CD1c-positive myeloid dendritic cell (primary cell): ENCODE results near the gene REN.

Experiments
- DNase-seq: peaks from one replicate; pipeline ENCODE4 v3.0.0-alpha.2; 2016; ENCODE audit errors: extremely low spot score

REN gene

DNA sequence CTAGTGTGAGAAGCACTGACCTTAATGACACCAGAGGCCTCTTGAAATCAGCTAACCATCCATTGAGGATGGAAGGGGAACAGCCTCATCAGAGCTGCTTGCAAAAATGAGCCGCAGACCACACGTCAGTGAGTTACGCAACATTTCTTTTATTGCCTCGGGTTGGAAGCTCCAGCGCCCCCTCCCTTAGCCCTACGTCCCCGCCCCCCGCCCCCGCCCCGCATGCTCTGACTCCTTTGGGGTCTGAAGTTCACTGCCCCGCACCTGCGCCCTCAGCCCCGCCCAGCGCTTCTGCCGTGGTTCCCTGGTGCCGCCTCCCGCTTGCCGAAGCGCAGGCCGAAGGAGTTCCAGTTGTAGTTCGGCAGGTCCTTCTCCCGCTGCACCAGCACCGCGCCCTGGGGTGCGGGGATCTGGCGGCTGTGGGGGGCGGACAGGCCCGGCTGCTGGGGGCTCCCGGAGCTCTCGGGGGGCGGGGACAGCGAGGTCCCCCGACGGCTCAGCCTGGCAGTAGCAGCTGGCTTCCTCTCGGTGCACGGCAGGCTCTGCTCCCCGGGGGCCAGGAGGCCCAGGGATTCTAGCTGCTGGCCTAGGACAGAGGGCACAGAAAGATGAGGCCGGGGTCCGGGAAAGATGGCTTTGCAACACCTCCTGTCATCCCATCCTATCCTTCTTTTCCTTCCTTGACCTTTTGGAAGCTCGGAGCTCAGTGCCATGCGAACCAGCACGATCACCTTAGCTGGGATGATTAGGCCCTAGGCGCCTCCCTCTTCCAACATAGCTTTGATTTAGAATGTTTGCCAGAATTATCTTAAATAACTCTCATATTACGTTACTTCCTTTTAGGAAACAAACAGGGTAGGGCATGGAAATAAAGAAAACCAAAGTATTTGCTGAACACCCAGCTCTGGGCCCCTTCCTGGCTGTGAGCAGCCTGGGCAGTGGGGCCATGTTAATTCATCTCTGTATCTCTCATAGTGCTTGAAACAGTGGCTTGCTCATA lies 24.4 kb upstream of the REN start:
- DNase-seq, result peak; percentile 73

DNA sequence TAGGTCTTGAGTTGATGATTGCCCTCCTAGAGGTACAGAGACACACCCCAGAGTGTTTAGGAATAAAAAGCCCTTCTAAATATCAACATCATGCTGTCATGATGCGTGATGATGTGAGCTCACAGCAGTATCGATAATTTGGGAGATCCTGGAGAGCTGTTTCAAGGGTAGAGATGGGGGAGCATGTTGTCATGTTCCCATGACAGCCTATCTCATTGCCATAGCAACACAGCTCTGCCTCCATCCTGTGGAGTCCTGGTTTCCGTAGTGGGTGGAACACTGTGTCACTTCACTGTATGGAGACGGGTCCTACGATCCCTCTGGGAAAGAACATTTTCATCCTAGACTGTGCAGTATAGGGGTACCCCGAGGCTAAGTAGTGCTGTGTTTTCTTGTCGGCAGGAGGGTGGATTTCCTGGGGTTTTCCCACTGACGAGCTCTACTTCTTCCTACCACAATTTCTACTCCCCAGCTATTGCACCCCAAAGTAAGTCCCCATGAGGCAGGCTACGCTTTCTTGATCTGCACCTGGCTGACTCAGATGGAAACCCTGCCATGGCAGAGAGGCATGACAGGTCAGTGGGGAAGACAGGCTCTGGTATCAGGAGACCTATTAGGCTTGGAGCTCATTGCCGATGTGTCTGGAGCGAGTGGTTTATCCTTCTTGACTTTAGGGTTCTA lies 23.0 kb upstream of the REN start:
- no peak for DNase-seq

DNA sequence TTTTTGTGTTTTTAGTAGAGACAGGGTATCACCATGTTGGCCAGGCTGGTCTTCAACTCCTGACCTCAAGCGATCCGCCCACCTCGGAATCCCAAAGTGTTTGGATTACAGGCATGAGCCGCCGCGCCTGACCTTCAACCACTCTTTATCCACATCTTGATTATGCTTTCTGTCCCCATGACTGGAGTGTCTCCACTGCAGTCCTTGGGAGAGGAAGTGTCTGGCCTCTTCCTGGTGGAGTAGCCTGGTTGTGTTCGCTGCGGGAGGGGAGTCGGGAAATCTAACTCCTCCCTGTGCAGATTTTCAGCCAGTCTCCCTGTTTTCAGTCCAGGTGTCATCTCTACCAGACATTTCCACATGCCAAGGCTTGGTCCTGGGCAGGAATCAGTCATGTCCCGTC lies 20.5 kb upstream of the REN start:
- no peak for DNase-seq

DNA sequence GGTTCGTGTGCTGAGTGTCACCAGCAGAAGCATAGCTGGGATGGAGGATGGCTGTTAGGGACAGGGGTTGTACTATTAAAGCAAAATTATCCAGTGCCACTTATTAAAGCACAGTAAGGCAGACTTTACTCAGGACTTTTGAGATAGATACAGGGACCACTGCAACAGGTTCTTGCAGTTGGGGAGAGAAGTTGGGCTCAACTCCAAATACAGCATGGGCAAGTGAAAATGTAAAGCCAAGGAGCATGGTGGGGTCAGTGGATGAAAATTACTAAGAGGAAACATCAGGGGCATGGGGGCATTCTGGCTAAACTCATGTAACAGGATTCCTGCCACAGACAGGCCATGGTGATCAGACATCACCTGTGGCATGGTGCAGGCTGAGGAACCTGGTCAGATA lies 15.0 kb upstream of the REN start:
- no peak for DNase-seq

DNA sequence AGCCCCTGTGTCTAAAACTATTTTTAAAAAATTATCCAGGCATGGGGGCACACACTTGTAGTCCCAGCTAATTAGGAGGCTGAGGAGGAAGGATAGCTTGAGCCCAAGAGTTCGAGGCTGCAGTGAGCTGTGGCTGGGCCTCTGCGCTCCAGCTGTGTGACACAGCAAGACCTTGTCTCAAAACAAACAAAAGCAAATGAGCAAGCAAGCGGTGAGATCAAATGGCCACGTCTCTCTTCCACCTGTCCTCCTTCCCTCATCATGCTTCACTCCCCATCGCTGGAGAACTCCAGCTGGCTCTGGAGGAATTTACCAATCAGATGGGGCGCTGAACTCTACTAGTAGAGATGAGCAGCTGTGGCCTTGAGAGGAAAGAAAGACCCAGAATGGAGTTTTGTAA lies 14.0 kb upstream of the REN start:
- no peak for DNase-seq

DNA sequence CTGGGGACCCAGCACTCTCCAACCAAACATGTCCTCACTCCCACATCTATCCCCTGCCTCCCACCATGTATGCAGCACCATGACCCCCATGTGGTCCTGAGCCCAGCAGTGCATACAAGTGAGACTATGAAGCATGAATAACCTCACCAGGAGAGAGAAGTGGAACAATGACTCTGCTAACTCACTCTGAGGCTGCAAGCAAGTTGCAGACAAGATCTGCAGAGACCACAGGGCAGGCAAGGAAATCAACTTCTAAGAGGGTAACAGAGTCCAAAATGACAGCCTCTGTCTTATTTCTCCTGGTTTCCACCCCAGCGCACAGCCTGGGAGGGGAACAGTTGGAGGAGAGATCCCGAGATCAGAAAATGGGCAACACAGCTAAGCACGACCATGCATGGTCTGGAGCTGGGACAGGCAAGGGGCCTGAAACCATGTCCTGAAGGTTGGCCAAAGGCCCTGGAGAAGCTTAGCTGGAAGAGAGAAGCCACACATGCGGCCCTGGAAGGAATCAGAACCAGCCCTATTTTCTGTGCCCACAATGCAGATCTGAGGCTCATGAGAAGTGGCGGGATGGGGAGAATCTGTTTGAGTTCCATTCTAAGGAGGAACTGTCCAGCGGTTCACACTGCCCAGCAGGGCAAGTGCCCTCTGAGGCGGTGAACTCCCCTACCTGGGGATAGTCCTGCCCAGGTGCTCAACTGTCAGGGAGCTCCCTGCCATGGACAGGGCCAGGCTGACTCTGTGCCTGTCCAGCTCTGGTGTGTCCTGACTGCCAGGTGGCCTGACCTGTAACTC lies 12.5 kb upstream of the REN start:
- no peak for DNase-seq

DNA sequence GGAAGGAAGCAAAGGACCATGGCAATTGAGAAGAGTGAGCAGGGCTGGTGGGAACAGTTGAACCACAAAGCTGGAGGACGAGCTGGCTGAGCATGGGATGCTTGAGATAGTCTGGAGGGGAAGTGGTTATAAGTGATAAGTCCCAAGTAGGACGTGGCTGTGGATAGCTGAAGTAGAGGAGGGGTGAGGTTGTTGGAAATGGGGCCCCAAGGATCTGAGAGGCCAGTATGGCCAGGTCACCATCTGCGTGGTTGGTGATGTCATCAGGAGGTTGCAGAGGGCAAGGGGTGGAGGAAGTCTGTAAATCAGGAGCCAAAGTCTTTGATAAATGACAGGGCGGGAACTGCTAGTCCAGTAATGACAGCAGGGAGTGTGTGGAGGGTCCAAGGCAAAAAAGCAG lies 11.0 kb upstream of the REN start:
- DNase-seq, result peak; percentile 32

DNA sequence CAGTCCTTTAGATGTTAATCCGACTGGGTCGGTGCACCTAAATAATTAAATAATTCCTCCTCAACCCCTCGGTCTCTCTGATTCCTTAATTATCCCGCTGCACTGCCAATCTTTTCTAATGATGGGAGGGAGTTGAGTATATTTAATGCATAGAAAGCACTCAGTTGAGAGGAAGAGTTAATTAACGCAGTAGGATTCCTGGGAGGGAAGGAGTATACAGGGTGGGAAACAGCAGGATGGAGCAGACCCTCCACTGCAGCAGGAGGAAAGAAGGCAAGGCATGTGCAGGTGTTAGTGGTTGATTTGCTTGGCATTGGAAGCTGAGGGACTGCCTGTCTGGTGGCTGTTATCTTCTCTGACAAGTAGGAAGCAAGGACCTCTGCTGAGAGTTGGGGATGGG lies 9.9 kb upstream of the REN start:
- no peak for DNase-seq

DNA sequence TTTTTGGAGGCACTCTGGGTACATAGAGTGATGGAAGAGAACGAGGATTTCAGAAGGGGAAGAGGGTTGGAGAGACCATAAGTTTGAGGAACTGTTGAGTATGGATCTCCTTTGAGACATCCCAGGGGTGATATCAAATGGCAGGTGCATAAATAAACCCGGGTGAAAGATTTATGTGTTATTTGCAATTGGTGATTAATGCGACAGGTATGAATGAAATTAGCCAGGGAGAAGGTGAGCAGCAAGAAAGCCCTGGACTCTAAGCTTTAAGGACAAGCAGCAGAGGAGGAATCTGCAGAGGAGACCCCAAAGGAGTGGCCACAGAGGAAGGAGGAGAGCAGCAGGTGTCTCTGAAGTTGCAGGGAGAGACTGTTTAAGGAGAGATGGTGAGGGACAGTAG lies 8.8 kb upstream of the REN start:
- DNase-seq, result no peak

DNA sequence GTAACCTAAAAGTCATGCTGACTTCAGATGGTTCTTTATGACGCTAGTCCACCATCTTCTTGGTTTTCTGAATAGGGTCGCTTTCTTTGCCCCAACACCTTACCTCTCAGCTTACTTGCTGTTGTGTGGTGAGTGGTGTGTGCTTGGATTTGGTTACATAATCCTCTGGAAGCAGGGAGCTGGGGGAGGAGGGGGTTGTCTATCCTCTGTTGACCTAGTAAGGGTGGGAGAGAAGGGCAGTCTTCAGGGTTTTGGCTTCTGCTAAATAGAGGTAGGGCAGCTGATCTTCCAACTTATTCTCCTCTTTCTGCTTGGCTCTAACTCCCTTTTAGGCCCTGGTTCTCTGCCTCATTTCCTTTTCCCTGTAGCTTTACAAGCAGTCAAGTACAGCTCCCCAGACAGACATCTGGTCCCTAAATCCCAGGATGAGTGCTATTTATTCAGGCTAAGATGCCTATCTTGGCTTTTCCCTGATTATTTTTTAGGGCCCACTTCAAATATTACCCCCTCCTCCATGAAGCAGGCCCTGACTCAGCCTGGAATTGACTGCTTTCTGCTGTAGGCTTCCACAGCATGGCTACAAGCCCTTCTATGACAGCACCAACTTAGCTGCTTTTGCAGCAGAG lies 6.4 kb upstream of the REN start:
- no peak for DNase-seq

DNA sequence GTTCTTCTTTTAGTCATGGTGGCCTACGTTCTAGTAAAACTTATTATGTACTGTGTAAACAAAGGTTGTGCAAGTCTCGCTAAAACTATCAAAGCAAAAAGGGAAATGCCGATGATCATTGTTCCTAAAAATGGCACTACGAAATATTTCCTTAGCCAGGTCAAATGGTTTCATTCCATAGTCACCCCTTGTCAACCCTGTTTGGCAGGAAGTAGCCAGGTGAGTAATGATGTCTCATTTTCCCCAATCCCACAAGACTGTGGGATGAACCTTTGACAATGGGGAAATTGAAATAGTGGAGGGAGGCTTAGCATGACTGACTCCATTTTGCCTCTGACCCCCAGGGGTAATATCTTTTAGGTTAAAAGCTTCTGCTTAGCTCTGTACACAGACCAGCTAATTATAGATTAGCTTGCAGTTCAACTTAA lies 5.6 kb upstream of the REN start:
- DNase-seq, result peak; percentile 68

DNA sequence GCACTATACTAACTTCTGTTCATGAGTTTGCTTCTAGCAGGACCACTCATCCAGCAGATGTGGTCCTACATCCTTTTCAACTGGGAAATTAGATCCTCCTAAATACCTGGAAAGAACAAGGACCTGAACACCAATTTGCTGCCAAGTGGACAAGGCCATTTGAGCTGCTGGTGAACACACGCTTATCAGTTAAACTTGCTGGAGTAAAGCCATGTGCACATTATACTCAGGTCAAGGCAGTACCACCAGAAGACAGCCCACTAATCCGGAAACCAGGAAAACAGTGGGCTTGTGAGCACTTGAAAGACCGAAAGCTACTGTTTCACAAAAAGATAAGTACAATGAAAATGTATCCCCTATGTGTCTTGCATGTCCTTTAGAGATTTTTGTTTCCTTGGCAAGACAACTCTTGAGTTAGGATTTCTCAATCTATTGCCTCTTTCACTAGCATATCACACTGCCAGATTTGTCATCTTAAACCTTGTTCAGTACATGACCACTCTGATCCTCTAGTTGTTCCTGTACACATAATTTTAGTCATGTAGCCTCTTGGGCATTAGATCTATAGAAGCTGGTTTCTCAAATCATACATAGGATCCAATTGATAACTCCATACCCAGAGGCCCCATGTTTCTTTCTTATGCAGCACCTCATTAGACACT lies 4.5 kb upstream of the REN start:
- DNase-seq, result no peak

DNA sequence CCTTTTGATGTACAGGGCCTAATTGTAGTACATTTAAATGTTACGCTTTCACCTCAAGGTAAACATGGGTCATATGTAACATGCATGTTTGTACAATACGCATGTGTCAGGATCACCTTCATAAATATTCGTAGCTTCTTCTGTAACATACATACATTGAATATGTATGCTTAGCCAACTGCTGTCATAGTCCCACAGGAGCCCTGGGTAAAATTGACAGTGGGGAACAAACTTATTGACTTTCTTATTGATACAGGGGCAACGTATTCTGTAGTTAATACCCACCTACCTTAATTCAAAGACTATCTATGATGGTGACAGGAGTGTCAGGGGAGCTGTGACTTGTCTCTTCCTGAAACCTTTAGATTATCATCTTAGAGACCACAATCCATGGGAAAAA lies 3.7 kb upstream of the REN start:
- DNase-seq, result no peak

DNA sequence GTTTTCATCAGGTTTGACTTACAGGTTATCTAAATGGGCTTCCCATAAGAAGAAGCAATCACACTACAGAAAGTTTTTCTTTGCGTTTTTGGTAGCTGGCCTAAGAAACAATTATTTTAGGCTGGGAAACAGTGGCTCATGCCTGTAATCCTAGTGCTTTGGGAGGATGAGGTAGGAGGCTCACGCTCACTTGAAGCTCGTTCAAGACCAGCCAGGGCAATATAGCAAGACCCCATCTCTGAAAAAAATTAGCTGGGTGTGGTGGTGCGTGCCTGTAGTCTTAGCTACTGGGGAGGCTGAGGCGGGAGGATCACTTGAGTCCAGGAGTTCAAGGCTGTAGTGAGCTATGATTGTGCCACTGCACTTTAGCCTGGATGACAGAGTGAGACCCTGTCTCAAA lies 1.6 kb upstream of the REN start:
- no peak for DNase-seq

DNA sequence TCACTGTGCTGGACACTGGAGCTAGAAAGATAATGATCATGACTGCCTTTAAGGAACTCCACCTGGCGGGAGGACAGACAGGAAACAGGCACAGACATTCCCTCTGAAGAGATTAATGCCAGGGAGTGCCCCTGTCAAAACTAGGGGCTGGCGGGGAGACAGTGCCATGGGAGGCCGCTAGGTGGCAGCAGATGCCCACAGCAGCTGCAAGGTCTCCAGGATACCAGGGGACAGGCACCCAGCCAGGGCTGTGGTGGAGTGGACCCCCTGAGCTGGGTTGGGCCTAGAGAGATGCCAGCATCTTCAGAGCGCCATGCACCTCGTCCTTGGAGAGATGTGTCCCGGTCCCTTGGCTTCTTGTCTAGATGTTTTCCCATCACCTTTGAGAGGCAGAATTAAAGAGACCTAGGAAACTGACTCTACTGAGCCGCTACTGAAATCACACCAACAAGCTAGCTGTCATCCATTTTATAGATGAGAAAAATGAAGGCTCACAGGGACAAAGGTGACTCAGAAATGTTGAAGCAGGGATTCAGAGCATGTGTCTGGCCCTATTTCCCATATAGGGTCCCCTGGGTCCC lies 3.6 kb downstream of the REN start:
- peak; percentile 83 for DNase-seq

DNA sequence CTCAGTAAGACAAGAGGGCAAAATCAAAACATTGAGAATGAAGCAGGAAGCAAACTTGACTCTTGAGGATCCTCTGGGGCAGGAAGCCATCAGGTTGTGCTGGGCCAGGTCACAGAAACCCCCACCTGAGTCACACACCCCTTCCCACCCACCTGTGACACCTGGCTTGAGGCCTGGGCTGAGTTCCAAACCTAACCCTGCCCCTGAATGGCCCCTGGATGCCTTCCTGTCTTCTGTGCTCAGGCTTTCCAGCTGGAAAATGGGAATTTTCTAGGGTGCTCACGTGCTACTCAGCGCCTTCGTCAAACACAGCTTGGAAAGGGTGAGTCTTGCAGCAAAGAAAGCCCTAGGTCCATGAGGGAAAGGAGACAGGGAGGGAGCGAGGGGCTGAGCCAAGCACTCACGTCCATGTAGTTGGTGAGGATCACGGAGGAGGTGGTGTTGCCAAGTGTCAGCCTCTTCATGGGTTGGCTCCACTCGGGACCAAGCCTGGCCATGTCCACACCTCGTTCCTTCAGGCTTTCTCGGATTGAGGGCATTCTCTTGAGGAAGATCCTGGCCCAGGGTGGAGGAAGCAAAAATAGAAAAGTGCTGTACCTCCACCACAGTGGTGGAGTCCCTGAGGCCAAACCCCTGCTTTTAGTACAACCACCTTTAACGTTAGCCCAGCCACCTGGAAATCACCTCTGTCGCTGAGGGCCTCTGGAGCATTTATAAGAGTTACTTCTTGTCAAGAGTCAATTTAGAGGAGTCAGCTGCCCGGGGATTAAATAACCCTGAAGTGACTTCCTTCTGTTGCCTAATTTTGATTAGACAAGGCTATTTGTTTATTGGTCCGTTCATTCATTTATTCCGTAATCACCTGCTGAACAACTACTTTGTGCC lies 4.3 kb downstream of the REN start:
- no peak for DNase-seq

DNA sequence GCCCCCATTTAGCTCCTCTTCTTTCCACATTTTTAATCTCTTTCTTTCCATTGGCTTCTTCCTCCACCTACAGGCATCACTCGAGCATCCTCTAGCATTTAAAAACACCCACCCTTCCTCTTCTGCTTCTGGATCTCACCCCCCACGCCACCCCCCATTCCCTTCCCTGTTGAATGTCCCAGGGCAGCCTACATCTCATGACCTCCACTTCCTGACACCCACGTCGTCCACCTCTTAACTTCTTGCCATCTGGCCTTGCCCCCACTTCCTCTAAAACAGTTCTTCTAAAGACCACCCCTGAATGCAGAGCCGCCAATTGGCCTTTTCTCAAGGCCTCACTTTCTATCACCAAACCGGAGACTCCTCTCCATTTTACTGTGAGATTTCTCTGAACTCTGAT lies 8.2 kb downstream of the REN start:
- DNase-seq, result peak; percentile 82

DNA sequence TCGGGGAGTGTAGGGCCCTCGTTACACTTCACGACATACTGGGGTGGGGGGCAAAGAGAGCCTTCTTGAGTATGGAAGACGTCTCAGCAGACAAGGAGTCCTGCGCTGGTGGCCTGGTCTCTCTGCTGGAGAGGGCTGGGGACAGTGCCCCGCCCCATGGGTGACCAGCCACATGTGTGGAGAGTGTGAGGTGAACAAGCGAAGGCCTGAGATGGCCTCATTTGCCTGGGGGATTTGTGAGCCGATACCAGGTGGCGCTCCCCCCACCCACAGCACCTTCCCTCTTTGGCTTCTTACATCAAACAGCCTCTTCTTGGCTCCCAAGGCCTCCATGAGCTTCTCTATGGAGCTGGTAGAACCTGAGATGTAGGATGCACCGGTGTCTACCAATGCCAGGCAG lies 10.3 kb downstream of the REN start:
- DNase-seq, result no peak

DNA sequence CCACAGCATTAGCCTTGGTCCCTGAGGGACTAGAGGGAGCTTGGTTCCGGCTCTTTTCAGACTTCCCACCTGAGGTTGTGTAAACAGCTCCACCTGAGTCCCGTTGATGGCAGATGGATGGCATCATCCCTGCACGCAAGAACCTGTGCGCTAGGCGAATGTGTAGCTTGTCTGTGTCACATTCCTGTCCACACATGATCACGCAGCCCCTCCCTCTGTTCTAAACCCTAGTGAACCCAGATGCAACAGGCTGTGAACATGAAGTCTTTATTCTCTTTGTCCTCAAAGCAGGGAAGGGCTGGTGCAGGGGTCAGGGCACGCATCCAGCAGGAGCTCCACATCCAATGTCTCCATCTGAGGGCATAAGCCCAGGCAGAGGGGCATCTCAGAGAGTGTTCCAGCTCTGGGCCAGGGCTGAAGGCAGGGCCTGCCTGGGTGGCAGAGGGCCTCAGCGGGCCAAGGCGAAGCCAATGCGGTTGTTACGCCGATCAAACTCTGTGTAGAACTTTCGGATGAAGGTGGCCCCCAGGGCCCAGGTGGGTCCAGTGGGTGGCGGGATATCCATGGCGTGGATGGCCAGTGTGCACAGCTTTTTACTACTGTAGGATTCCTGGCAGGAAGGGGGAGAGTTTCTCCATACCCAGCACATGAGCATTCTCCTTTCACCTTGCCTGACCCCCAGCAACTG lies 11.4 kb downstream of the REN start:
- DNase-seq, result no peak
